Urinary bladder (tissue), 4 donors: Measurements from ENCODE around the gene TTC34. TPM values are rescaled to one million over a fixed set of nuclear protein-coding genes. Genes with fewer than 3 reads are reported as not detected.

ENCODE experiments used
- DNase-seq: peaks from one replicate; pipeline ENCODE4 v3.0.0-alpha.2; 2015; ENCODE audit errors: extremely low spot score
- H3K27ac ChIP-seq: one replicate; pipeline ENCODE4 v1.5.1; 2013; ENCODE audit warnings: low read depth, mild to moderate bottlenecking, moderate library complexity
- H3K36me3 ChIP-seq: one replicate; pipeline ENCODE4 v1.6.1; 2013; ENCODE audit warnings: mild to moderate bottlenecking, moderate library complexity; ENCODE audit not compliant: insufficient read depth
- H3K4me1 ChIP-seq: one replicate; pipeline ENCODE4 v1.6.1; 2013; ENCODE audit warnings: mild to moderate bottlenecking, moderate library complexity; ENCODE audit not compliant: insufficient read depth
- H3K4me3 ChIP-seq: one replicate; pipeline ENCODE4 v1.5.1; 2013; ENCODE audit warnings: low read depth, low read length
- WGBS: extraction: QIAGEN DNeasy Blood & Tissue Kit; methylation state at CpG from one replicate; pipeline ENCODE4 v1.1.7; 2013; 5-methylcytosine and 5-hydroxymethylcytosine counted together
- polyA plus RNA-seq: library from polyadenylated mRNA; stranded (reverse); fragments of 200-250 nt; gene quantifications from one replicate; pipeline ENCODE4 v1.2.3, GENCODE V29; 2013
- total RNA-seq: library from RNA; depleted of rRNA; stranded (reverse); fragments of >200 nt; gene quantifications from one replicate; pipeline ENCODE4 v1.2.3, GENCODE V29; 2014
- donor health status: healthy with polysubstance abuse.
- donor health status: healthy.

The TTC34 gene
- total and polyA plus RNA-seq, 2 donors: 0.16 to 0.32 TPM

GRCh38 chr1:2833454-2834145 is 32.1 kb upstream of the TTC34 start:
- no peaks in the 10 kb centered on the region for H3K4me1 ChIP-seq
- no peak for DNase-seq
- H3K36me3 ChIP-seq: no peaks in the 10 kb centered on the region
- 74% methylated on average over 20 of the region's 20 CpGs for WGBS
- no peak overlapping the region for H3K27ac ChIP-seq
- no peak overlapping the region for H3K4me3 ChIP-seq

GRCh38 chr1:2832506-2833453 is 31.3 kb upstream of the TTC34 start:
- no peaks in the 10 kb centered on the region for H3K4me1 ChIP-seq
- 80% methylated on average over 28 of the region's 28 CpGs for WGBS
- H3K27ac ChIP-seq: no peak overlapping the region
- no peaks in the 10 kb centered on the region for H3K36me3 ChIP-seq
- DNase-seq: no peak
- H3K4me3 ChIP-seq: no peak overlapping the region

- no peak for DNase-seq
- Histone ChIP-seq H3K27ac (no peak overlapping the region), H3K4me3 (no peak overlapping the region), H3K4me1 (no peaks in the 10 kb centered on the region), H3K36me3 (no peaks in the 10 kb centered on the region)
- 82% methylated on average over 12 of the region's 12 CpGs for WGBS
These were observed 30.2 kb upstream of the TTC34 start for GRCh38 chr1:2831596-2832212.

- DNase-seq: no peak
- WGBS: 85% methylated on average over 20 of the region's 20 CpGs
- Histone ChIP-seq H3K36me3 (no peaks in the 10 kb centered on the region), H3K4me1 (no peaks in the 10 kb centered on the region), H3K27ac (no peak overlapping the region), H3K4me3 (no peak overlapping the region)
These were observed 29.4 kb upstream of the TTC34 start for GRCh38 chr1:2830761-2831425.

GRCh38 chr1:2829846-2830615 is 28.5 kb upstream of the TTC34 start:
- no peak for DNase-seq
- Histone ChIP-seq H3K36me3 (no peaks in the 10 kb centered on the region), H3K4me1 (no peaks in the 10 kb centered on the region), H3K4me3 (no peak overlapping the region), H3K27ac (no peak overlapping the region)
- 77% methylated on average over 23 of the region's 23 CpGs for WGBS

GRCh38 chr1:2828586-2829250 is 27.2 kb upstream of the TTC34 start:
- H3K4me1 ChIP-seq: no peaks in the 10 kb centered on the region
- no peak overlapping the region for H3K27ac ChIP-seq
- H3K4me3 ChIP-seq: no peak overlapping the region
- 84% methylated on average over 18 of the region's 18 CpGs for WGBS
- DNase-seq: no peak
- H3K36me3 ChIP-seq: no peaks in the 10 kb centered on the region

- no peak overlapping the region for H3K27ac ChIP-seq
- 82% methylated on average over 14 of the region's 14 CpGs for WGBS
- H3K36me3 ChIP-seq: no peaks in the 10 kb centered on the region
- no peak overlapping the region for H3K4me3 ChIP-seq
- no peaks in the 10 kb centered on the region for H3K4me1 ChIP-seq
- no peak for DNase-seq
These were observed 25.3 kb upstream of the TTC34 start for GRCh38 chr1:2826736-2827292.

GRCh38 chr1:2826316-2826715 is 24.8 kb upstream of the TTC34 start:
- H3K4me1 ChIP-seq: no peaks in the 10 kb centered on the region
- 80% methylated on average over 15 of the region's 15 CpGs for WGBS
- no peak for DNase-seq
- H3K36me3 ChIP-seq: no peaks in the 10 kb centered on the region
- no peak overlapping the region for H3K4me3 ChIP-seq
- no peak overlapping the region for H3K27ac ChIP-seq

DNA sequence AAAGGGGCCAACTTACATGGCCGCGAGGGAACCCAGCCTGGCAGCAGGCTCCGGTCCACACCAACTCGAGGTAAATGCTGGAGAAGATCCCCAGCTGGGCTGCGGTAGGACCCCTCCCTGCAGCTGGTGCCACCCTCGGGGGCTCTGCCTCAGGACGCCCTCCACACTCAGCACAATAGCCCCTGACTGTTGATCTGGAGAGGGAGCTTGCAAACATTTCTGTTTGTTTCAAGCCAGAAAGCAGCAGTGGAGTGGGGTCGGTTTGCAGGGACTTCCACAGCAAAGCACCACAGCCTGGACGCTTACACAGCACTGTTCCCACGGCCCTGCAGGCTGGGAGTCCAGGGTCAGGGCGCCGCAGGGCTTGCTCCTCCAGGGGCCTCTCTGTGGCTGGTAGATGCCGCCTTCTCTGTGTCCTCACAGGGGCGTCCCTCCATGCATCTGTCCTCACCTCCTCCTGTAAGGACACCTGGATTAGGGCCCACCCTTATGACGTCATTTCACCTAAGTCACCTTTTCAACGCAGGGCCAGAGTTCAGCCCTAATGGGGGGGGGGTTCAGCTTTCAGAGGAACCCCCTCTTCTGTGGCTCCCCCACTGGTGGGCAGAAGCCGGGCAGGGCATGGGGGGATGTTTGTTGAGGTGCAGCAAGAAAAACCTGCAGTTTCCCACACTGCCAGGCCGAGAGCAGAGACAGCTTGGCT is 24.1 kb upstream of the TTC34 start:
- no peak overlapping the region for H3K27ac ChIP-seq
- no peaks in the 10 kb centered on the region for H3K36me3 ChIP-seq
- H3K4me3 ChIP-seq: no peak overlapping the region
- 73% methylated on average over 18 of the region's 18 CpGs for WGBS
- no peaks in the 10 kb centered on the region for H3K4me1 ChIP-seq
- no peak for DNase-seq

DNA sequence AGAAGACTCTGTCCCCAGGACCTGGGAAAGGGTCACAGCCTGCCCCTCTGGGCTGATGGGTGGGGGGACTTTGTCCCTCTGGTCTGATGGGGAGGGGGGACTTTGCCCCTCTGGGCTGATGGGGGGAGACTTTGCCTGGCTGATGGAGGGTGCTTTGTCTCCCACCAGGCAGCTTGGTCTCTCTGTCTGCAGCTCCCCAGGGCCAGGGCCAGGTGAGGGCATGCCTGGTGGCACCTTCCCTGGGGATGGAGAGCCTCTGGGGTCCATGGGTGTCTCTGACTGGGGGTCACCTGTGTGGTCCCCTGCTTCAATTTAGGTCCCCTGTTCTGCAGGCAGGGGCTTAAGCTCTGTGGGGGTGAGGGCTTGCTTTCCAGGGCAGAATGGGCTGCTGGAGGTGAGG is 23.5 kb upstream of the TTC34 start:
- no peak for DNase-seq
- no peaks in the 10 kb centered on the region for H3K4me1 ChIP-seq
- no peaks in the 10 kb centered on the region for H3K36me3 ChIP-seq
- H3K4me3 ChIP-seq: no peak overlapping the region
- H3K27ac ChIP-seq: no peak overlapping the region

- Histone ChIP-seq H3K4me3 (no peak overlapping the region), H3K27ac (no peak overlapping the region), H3K4me1 (no peaks in the 10 kb centered on the region), H3K36me3 (no peaks in the 10 kb centered on the region)
- DNase-seq: no peak
- 74% methylated on average over 22 of the region's 22 CpGs for WGBS
These were observed 22.6 kb upstream of the TTC34 start for GRCh38 chr1:2823921-2824610.
